Measurements from ENCODE around the gene ZNF239.
"Not testable (repeated sequence)": the region's sequence is repeated elsewhere in the genome, so short reads cannot be mapped to it uniquely, and the experiment has no call there.

The ZNF239 gene

GRCh38 chr10:43576062-43576461, 1.6 kb upstream of the ZNF239 start:
- no peak for DNase-seq

- no peak for DNase-seq
Measured at GRCh38 chr10:43574906-43575305, 490 bp upstream of the ZNF239 start.

GRCh38 chr10:43573250-43574000, 991 bp downstream of the ZNF239 start:
- no peak for DNase-seq

GRCh38 chr10:43570971-43571370, 3.4 kb downstream of the ZNF239 start:
- peak; percentile 22 to 32 for DNase-seq

- DNase-seq = no peak
Measured at GRCh38 chr10:43569681-43570080, 4.7 kb downstream of the ZNF239 start.

GRCh38 chr10:43557214-43557613, 17.2 kb downstream of the ZNF239 start:
- no peak for DNase-seq

GRCh38 chr10:43543746-43544145, 30.7 kb downstream of the ZNF239 start:
- DNase-seq = not testable (repeated sequence)

- no peak for DNase-seq
Measured at GRCh38 chr10:43524434-43525247, 49.8 kb downstream of the ZNF239 start.
